Endothelial cell of umbilical vein (primary cell): ENCODE data around the gene LMAN2L. TPM values are rescaled to one million over a fixed set of nuclear protein-coding genes. Genes with fewer than 3 reads are reported as not detected.

ENCODE experiments used
- BruUV-seq: library from RNA; stranded (reverse); fragments of 400-500 nt; replicated peaks from 2 replicates; lab custom pipeline; 2021; lab: Mats Ljungman, UMichigan
- CTCF ChIA-PET: fragments of 300-600, 350-600 bp; sonication (Branson Sonifier 250); formaldehyde crosslinking; loops from one replicate; lab custom pipeline; 2021; ENCODE audit warnings: antibody characterized with exemption, inconsistent platforms; lab: Charles Lee
- POLR2A ChIA-PET: fragments of 300-600, 350-600 bp; sonication (Branson Sonifier 250); formaldehyde crosslinking; loops from one replicate; lab custom pipeline; 2021; ENCODE audit warnings: antibody characterized with exemption, inconsistent platforms; lab: Charles Lee
- DNase-seq: peaks from one replicate; pipeline ENCODE4 v3.0.0-alpha.2; 2011; ENCODE audit warnings: low read depth, low spot score
- FAIRE-seq: peaks from 2 replicates; lab custom pipeline; 2011; peaks lifted over from hg19 to GRCh38; lab: Jason Lieb, UNC
- H2AFZ ChIP-seq: 2 replicates; pipeline ENCODE4 v1.6.0; 2012; ENCODE audit warnings: low read depth, low read length, control low read depth, inconsistent platforms
- H3K27ac ChIP-seq: 2 replicates; pipeline ENCODE4 v1.5.1; 2011; ENCODE audit warnings: low read depth, mild to moderate bottlenecking, control low read depth, low read length, moderate library complexity; ENCODE audit not compliant: insufficient read depth
- H3K27me3 ChIP-seq, 2 experiments: 2 replicates each; pipeline versions ENCODE4 v1.6.0 to v1.6.1; 2011; ENCODE audit warnings: low read length in 2 of 2, mixed read lengths in 1 of 2; ENCODE audit not compliant: control insufficient read depth in 2 of 2, insufficient read depth in 2 of 2
- H3K36me3 ChIP-seq, 2 experiments: 2 replicates in 1 of 2; 3 replicates in 1 of 2; pipeline ENCODE4 v1.5.1; 2011; ENCODE audit warnings: low read length in 2 of 2, mild to moderate bottlenecking in 1 of 2, moderate library complexity in 1 of 2; ENCODE audit not compliant: control insufficient read depth in 2 of 2, insufficient read depth in 2 of 2; ENCODE audit errors: extremely low read depth in 1 of 2
- H3K4me1 ChIP-seq: 3 replicates; pipeline ENCODE4 v1.5.1; 2011; ENCODE audit warnings: mild to moderate bottlenecking, low read length; ENCODE audit not compliant: control insufficient read depth, insufficient read depth; ENCODE audit errors: extremely low read depth
- H3K4me2 ChIP-seq: 2 replicates; pipeline ENCODE4 v1.6.1; 2011; ENCODE audit warnings: low read length, control low read depth, mixed read lengths; ENCODE audit not compliant: insufficient read depth
- H3K4me3 ChIP-seq, 3 experiments: fragments of 200-600 bp in 1 of 3; sonication (generic), shearing (Covaris generic) in 1 of 3; replicated peaks in 1 of 3; 2 replicates each; pipeline ENCODE4 v1.5.1; 2011 to 2016; ENCODE audit warnings: control low read depth in 3 of 3, low read length in 3 of 3, mild to moderate bottlenecking in 2 of 3, inconsistent platforms in 1 of 3, low read depth in 1 of 3, moderate library complexity in 1 of 3; ENCODE audit not compliant: insufficient read depth in 1 of 3
- H3K79me2 ChIP-seq: 2 replicates; pipeline ENCODE4 v1.6.0; 2012; ENCODE audit warnings: low read length, inconsistent platforms; ENCODE audit not compliant: control insufficient read depth, insufficient read depth
- H3K9ac ChIP-seq: replicated peaks from 2 replicates; pipeline ENCODE3; 2011; ENCODE audit warnings: low read length, control low read depth; ENCODE audit not compliant: insufficient read depth; ENCODE audit errors: extremely low read depth
- H3K9me1 ChIP-seq: replicated peaks from 3 replicates; pipeline ENCODE4 v1.6.0; 2011; ENCODE audit warnings: mild to moderate bottlenecking, low read length; ENCODE audit not compliant: control insufficient read depth, insufficient read depth; ENCODE audit errors: extremely low read depth
- H3K9me3 ChIP-seq: replicated peaks from 2 replicates; pipeline ENCODE4 v1.5.1; 2012; ENCODE audit warnings: low read length, inconsistent platforms; ENCODE audit not compliant: control insufficient read depth, insufficient read depth
- H4K20me1 ChIP-seq: replicated peaks from 2 replicates; pipeline ENCODE3; 2011; ENCODE audit warnings: mild to moderate bottlenecking, low read length; ENCODE audit not compliant: control insufficient read depth, insufficient read depth; ENCODE audit errors: extremely low read depth
- FOS ChIP-seq: IDR thresholded peaks from 2 replicates; pipeline ENCODE4 v1.6.1; 2011; ENCODE audit warnings: mild to moderate bottlenecking, low read length, moderate library complexity, borderline replicate concordance; ENCODE audit not compliant: insufficient read depth
- GATA2 ChIP-seq: IDR thresholded peaks from 2 replicates; pipeline ENCODE4 v1.7.0; 2011; ENCODE audit warnings: low read depth, mild to moderate bottlenecking, moderate library complexity, mixed read lengths, low read length; ENCODE audit not compliant: insufficient read length, insufficient read depth
- JUN ChIP-seq: IDR thresholded peaks from 2 replicates; pipeline ENCODE4 v1.6.1; 2011; ENCODE audit warnings: borderline replicate concordance, low read depth; ENCODE audit not compliant: insufficient read length, insufficient read depth
- MAX ChIP-seq: IDR thresholded peaks from 2 replicates; pipeline ENCODE4 v1.6.1; 2011; ENCODE audit not compliant: insufficient read depth, insufficient read length
- MYC ChIP-seq: IDR thresholded peaks from one replicate; pipeline ENCODE4 v1.6.1; 2011; ENCODE audit warnings: mild to moderate bottlenecking, low read depth, low read length
- dilution Hi-C: fragments of 300-500 bp; cut with MboI; formaldehyde crosslinking; loops from one replicate; pipeline ENCODE4 v1.15.0; 2019; ENCODE audit warnings: low sequenced_read_pairs; ENCODE audit not compliant: extremely low pct_ligation_motif_present
- intact Hi-C: fragments of 100-400 bp; cut with micrococcal nuclease; formaldehyde crosslinking; loops from one replicate; pipeline ENCODE4 v1.10.0; 2022
- polyA plus RNA-seq, 4 experiments: library from polyadenylated mRNA; depleted of rRNA in 3 of 4; stranded (reverse) in 3 of 4; unstranded in 1 of 4; fragments of >200 nt; gene quantifications; 2 replicates each; pipeline versions ENCODE4 v1.2.1 to v1.2.3, GENCODE V29; 2011 to 2012; ENCODE audit warnings: missing spikeins in 1 of 4
- total RNA-seq: library from RNA; stranded (reverse); gene quantifications from 2 replicates; pipeline ENCODE4 v1.2.3, GENCODE V29; 2021
- TF ChIP-seq, protein P1 (sequence below), 2 donors: IDR thresholded peaks; 1 replicate in 1 of 2; 2 replicates in 1 of 2; pipeline ENCODE4 v1.5.1; 2011; ENCODE audit warnings: low read length in 2 of 2, mild to moderate bottlenecking in 2 of 2, moderate library complexity in 2 of 2, control low read depth in 1 of 2, inconsistent platforms in 1 of 2, low read depth in 1 of 2; ENCODE audit not compliant: insufficient read depth in 1 of 2; ENCODE audit errors: extremely low read depth in 1 of 2

LMAN2L gene
- total and polyA plus RNA-seq, 2 donors (not counting 3 experiments of a cell fraction or from before 2014, with no cell fraction given): 15.4 to 20.5 TPM

DNA sequence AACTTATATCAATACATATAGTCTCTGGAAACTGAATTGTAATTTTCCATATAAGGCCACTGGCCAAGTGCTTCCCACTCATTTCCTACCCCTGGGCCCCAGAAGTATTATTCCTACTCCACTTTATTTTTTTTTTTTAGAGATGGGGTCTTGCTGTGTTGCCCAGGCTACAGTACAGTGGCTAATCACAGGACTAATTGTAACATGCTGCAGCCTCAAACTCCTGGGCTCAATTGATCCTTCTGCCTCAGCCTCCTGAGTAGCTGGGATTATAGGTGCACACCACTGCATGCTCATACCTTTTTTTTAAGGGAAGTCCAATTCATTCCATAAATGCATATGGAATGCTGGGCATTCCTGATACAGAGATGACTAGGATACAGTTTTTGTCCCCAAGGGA lies 14.5 kb upstream of the LMAN2L start:
- Histone ChIP-seq H2AFZ (no peak overlapping the region), H3K27ac (no peak overlapping the region), H3K79me2 (no peaks in the 10 kb centered on the region), H3K4me2 (no peak overlapping the region), H4K20me1 (no peaks in the 10 kb centered on the region), H3K27me3 (peaks cover 0 to 4% of the 10 kb centered on the region in 2 experiments), H3K9me3 (no peaks in the 10 kb centered on the region), H3K36me3 (no peaks in the 10 kb centered on the region), H3K9me1 (no peaks in the 10 kb centered on the region), H3K4me1 (no peaks in the 10 kb centered on the region), H3K4me3 (no peak overlapping the region), H3K9ac (no peak overlapping the region)
- ChIA-PET CTCF (no interaction called here), POLR2A (no interaction called here)
- dilution Hi-C loops (no loop called here), intact Hi-C loops (no loop called here)
- TF ChIP-seq JUN (no peak), FOS (no peak), GATA2 (no peak), MYC (no peak), MAX (no peak)
- TF ChIP-seq, protein P1, sequence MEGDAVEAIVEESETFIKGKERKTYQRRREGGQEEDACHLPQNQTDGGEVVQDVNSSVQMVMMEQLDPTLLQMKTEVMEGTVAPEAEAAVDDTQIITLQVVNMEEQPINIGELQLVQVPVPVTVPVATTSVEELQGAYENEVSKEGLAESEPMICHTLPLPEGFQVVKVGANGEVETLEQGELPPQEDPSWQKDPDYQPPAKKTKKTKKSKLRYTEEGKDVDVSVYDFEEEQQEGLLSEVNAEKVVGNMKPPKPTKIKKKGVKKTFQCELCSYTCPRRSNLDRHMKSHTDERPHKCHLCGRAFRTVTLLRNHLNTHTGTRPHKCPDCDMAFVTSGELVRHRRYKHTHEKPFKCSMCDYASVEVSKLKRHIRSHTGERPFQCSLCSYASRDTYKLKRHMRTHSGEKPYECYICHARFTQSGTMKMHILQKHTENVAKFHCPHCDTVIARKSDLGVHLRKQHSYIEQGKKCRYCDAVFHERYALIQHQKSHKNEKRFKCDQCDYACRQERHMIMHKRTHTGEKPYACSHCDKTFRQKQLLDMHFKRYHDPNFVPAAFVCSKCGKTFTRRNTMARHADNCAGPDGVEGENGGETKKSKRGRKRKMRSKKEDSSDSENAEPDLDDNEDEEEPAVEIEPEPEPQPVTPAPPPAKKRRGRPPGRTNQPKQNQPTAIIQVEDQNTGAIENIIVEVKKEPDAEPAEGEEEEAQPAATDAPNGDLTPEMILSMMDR (IDR thresholded peaks at IDR 0.05; ENCODE audit: extremely low read depth in 1 of 2, insufficient read depth in 1 of 2, low read depth in 1 of 2, low read length in 2 of 2): no peak
- DNase-seq (no peak), FAIRE-seq (no peak)
- BruUV-seq: no TSS peak
